ENCODE results near the gene A4GALT.

GRCh38 chr22:42754658-42755057, 34.0 kb upstream of the A4GALT start:
- TF ChIP-seq CTCF (IDR thresholded peaks at IDR 0.05; ENCODE audit: low read length) (no peak), EZH2 (IDR thresholded peaks at IDR 0.05; ENCODE audit: borderline replicate concordance, low read length) (no peak)
